PFSK-1 (cell line): ENCODE results near the gene MAGI2.

Experiments used
- POLR2AphosphoS5 ChIP-seq: IDR thresholded peaks from 2 replicates; pipeline ENCODE4 v1.6.1; 2012; ENCODE audit warnings: low read depth, mild to moderate bottlenecking, control low read depth, low read length, moderate library complexity
- SIN3A ChIP-seq: IDR thresholded peaks from 2 replicates; pipeline ENCODE4 v1.6.1; 2012; ENCODE audit warnings: mild to moderate bottlenecking, low read length, moderate library complexity, borderline replicate concordance; ENCODE audit not compliant: insufficient read depth
- TAF1 ChIP-seq: IDR thresholded peaks from 2 replicates; pipeline ENCODE4 v1.6.1; 2012; ENCODE audit warnings: low read length, control low read depth, borderline replicate concordance; ENCODE audit not compliant: insufficient read depth

DNA sequence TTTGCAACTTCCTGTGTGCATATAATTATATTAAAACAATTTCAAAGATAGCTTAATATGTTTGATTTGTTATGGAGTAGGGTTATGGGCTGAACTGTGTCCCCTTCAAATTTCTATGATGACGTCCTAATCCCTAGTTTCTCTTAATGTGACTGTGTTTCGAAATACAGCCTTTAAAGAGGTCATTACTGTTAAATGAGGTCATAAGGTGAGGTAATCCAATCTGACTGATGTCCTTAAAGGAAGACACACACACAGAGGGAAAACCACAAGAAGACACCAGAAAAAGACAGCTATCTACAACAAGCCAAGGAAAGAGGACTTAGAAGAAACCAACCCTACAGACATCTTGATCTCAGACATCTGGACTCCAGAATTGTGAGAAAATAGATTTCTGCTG is 407.4 kb downstream of the MAGI2 start:
- TF ChIP-seq POLR2AphosphoS5 (no peak), TAF1 (no peak), SIN3A (no peak)
